Right lobe of liver (tissue), 4 donors: ENCODE measurements around the gene MAPK8IP3.

Experiments
- CTCF ChIP-seq, 4 donors: fragments of 200-600 bp in 3 of 4; fragments of 450-650 bp in 1 of 4; IDR thresholded peaks; one replicate each; pipeline versions ENCODE4 v1.5.1 to v1.8.0; 2016 to 2022; ENCODE audit warnings: antibody characterized with exemption in 4 of 4, mild to moderate bottlenecking in 2 of 4
- POLR2A ChIP-seq: fragments of 450-650 bp; IDR thresholded peaks from one replicate; pipeline ENCODE4 v1.6.1; 2017; ENCODE audit warnings: antibody characterized with exemption, mild to moderate bottlenecking
- donor health status: DM: no; HTN: no; CAD: no.
- donor health status: DM: no; HTN: no; CAD: no.
- donor health status: DM: no; HTN: yes; CAD: no.

GRCh38 chr16:1662543-1662942, 43.5 kb upstream of the MAPK8IP3 start:
- TF ChIP-seq CTCF (IDR thresholded peaks at IDR 0.05): no peak
- TF ChIP-seq POLR2A: no peak
